SK-N-MC (cell line): ENCODE results near the gene SH3BGRL.

Source experiments
- EZH2 ChIP-seq: fragments of 200-600 bp; sonication (generic); IDR thresholded peaks from one replicate; pipeline ENCODE4 v1.6.1; 2017; ENCODE audit warnings: antibody characterized with exemption
- FOXP2 ChIP-seq: optimal IDR thresholded peaks from 2 replicates; pipeline ENCODE3; 2011; ENCODE audit warnings: mild to moderate bottlenecking, moderate library complexity; ENCODE audit not compliant: insufficient read depth; ENCODE audit errors: extremely low read length, control extremely low read depth
- POLR2AphosphoS5 ChIP-seq: IDR thresholded peaks from 2 replicates; pipeline ENCODE4 v1.6.1; 2012; ENCODE audit warnings: mild to moderate bottlenecking, low read depth, low read length, borderline replicate concordance

- TF ChIP-seq EZH2 (no peak), POLR2AphosphoS5 (no peak), FOXP2 (no peak)
Measured at GRCh38 chrX:81336455-81337152, 134.7 kb downstream of the SH3BGRL start.
